Activated T-cell treated with anti-CD3 and anti-CD28 coated beads for 1 hour (primary cell): ENCODE data around the gene PIGZ.

ENCODE experiments used
- DNase-seq: peaks from one replicate; pipeline ENCODE4 v3.0.0-alpha.2; 2020; ENCODE audit warnings: low read depth

The PIGZ gene

DNA sequence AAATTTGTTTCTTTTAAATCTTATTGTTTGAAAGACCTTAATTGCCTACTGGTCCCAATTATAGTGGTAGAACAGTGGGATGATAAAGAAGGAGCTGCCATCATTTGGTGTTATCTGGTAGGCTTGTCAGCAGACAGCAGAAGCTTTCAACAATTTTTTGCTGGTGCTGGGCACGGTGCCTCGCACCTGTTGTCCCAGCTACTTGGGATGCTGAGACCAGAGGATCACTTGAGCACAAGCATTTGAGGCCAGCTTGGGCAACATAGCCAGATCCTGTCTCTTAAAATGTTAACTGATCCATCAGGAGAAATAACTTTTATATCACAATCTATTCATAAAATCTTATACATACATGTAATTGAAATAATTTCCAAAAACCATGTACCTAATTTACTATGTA lies 64.9 kb downstream of the PIGZ start:
- DNase-seq: no peak

GRCh38 chr3:196902296-196902695 lies 66.3 kb downstream of the PIGZ start:
- DNase-seq: no peak

GRCh38 chr3:196901768-196902167 lies 66.9 kb downstream of the PIGZ start:
- no peak for DNase-seq
